ENCODE measurements around the gene CRACR2A.

GRCh38 chr12:3578557-3578956, 174.4 kb downstream of the CRACR2A start:
- TF ChIP-seq, protein P1, sequence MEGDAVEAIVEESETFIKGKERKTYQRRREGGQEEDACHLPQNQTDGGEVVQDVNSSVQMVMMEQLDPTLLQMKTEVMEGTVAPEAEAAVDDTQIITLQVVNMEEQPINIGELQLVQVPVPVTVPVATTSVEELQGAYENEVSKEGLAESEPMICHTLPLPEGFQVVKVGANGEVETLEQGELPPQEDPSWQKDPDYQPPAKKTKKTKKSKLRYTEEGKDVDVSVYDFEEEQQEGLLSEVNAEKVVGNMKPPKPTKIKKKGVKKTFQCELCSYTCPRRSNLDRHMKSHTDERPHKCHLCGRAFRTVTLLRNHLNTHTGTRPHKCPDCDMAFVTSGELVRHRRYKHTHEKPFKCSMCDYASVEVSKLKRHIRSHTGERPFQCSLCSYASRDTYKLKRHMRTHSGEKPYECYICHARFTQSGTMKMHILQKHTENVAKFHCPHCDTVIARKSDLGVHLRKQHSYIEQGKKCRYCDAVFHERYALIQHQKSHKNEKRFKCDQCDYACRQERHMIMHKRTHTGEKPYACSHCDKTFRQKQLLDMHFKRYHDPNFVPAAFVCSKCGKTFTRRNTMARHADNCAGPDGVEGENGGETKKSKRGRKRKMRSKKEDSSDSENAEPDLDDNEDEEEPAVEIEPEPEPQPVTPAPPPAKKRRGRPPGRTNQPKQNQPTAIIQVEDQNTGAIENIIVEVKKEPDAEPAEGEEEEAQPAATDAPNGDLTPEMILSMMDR (IDR thresholded peaks at IDR 0.05) = no peak
- no peak for TF ChIP-seq POLR2A (IDR thresholded peaks at IDR 0.05)

Data from suprapubic skin (tissue), 3 donors.